ENCODE results near the gene IGFBPL1. TPM values are rescaled to one million over a fixed set of nuclear protein-coding genes. Genes with fewer than 3 reads are reported as not detected.
"Not testable (repeated sequence)": the region's sequence is repeated elsewhere in the genome, so short reads cannot be mapped to it uniquely, and the experiment has no call there.

Gene IGFBPL1
- total RNA-seq, 1 donor from 2014 or later = 10.0 TPM

GRCh38 chr9:38412751-38413150, 11.5 kb downstream of the IGFBPL1 start:
- no peak for TF ChIP-seq CTCF (IDR thresholded peaks at IDR 0.05; ENCODE audit: insufficient read depth, low read length, poor library complexity, severe bottlenecking)
- peaks cover 20% of the 10 kb centered on the region for H3K27me3 ChIP-seq (ENCODE audit: control insufficient read depth, insufficient read depth, low read length)
- no peak for DNase-seq (ENCODE audit: low read depth)
- H3K4me3 ChIP-seq (ENCODE audit: low read depth, low read length) = no peak overlapping the region
- H3K36me3 ChIP-seq (ENCODE audit: control insufficient read depth, insufficient read depth, low read length) = no peaks in the 10 kb centered on the region

- TF ChIP-seq CTCF (IDR thresholded peaks at IDR 0.05; ENCODE audit: insufficient read depth, low read length, poor library complexity, severe bottlenecking) = no peak
- H3K27me3 ChIP-seq (ENCODE audit: control insufficient read depth, insufficient read depth, low read length) = peaks cover 13% of the 10 kb centered on the region
Observed at GRCh38 chr9:38408719-38409118, 15.5 kb downstream of the IGFBPL1 start.

GRCh38 chr9:38406476-38407186, 17.6 kb downstream of the IGFBPL1 start:
- Histone ChIP-seq H3K27me3 (ENCODE audit: control insufficient read depth, insufficient read depth, low read length) (peaks cover 3% of the 10 kb centered on the region), H3K4me3 (ENCODE audit: low read depth, low read length) (no peak overlapping the region), H3K36me3 (ENCODE audit: control insufficient read depth, insufficient read depth, low read length) (no peaks in the 10 kb centered on the region)
- DNase-seq (ENCODE audit: low read depth) = no peak
- TF ChIP-seq CTCF (IDR thresholded peaks at IDR 0.05; ENCODE audit: insufficient read depth, low read length, poor library complexity, severe bottlenecking) = no peak

More at GRCh38 chr9:38408719-38409118, 15.5 kb downstream of the IGFBPL1 start:
- DNase-seq (ENCODE audit: low read depth) = no peak
- Histone ChIP-seq H3K36me3 (ENCODE audit: control insufficient read depth, insufficient read depth, low read length) (no peaks in the 10 kb centered on the region), H3K4me3 (ENCODE audit: low read depth, low read length) (no peak overlapping the region)

GRCh38 chr9:38405785-38406184, 18.5 kb downstream of the IGFBPL1 start:
- peaks cover 3% of the 10 kb centered on the region for H3K27me3 ChIP-seq (ENCODE audit: control insufficient read depth, insufficient read depth, low read length)
- no peak for DNase-seq (ENCODE audit: low read depth)

GRCh38 chr9:38404314-38404713, 19.9 kb downstream of the IGFBPL1 start:
- no peak for TF ChIP-seq CTCF (IDR thresholded peaks at IDR 0.05; ENCODE audit: insufficient read depth, low read length, poor library complexity, severe bottlenecking)
- H3K36me3 ChIP-seq (ENCODE audit: control insufficient read depth, insufficient read depth, low read length) = no peaks in the 10 kb centered on the region
- H3K27me3 ChIP-seq (ENCODE audit: control insufficient read depth, insufficient read depth, low read length) = peaks cover 3% of the 10 kb centered on the region
- H3K4me3 ChIP-seq (ENCODE audit: low read depth, low read length) = no peak overlapping the region
- DNase-seq (ENCODE audit: low read depth) = no peak

More at GRCh38 chr9:38405785-38406184, 18.5 kb downstream of the IGFBPL1 start:
- Histone ChIP-seq H3K36me3 (ENCODE audit: control insufficient read depth, insufficient read depth, low read length) (no peaks in the 10 kb centered on the region), H3K4me3 (ENCODE audit: low read depth, low read length) (no peak overlapping the region)
- no peak for TF ChIP-seq CTCF (IDR thresholded peaks at IDR 0.05; ENCODE audit: insufficient read depth, low read length, poor library complexity, severe bottlenecking)

- TF ChIP-seq CTCF (IDR thresholded peaks at IDR 0.05; ENCODE audit: insufficient read depth, low read length, poor library complexity, severe bottlenecking) = no peak
- Histone ChIP-seq H3K36me3 (ENCODE audit: control insufficient read depth, insufficient read depth, low read length) (no peaks in the 10 kb centered on the region), H3K27me3 (ENCODE audit: control insufficient read depth, insufficient read depth, low read length) (peaks cover 3% of the 10 kb centered on the region), H3K4me3 (ENCODE audit: low read depth, low read length) (no peak overlapping the region)
- no peak for DNase-seq (ENCODE audit: low read depth)
Observed at GRCh38 chr9:38401994-38402393, 22.3 kb downstream of the IGFBPL1 start.

GRCh38 chr9:38399191-38399590, 25.1 kb downstream of the IGFBPL1 start:
- not testable (repeated sequence) for DNase-seq (ENCODE audit: low read depth); H3K4me3 ChIP-seq (ENCODE audit: low read depth, low read length); H3K36me3 ChIP-seq (ENCODE audit: control insufficient read depth, insufficient read depth, low read length); H3K27me3 ChIP-seq (ENCODE audit: control insufficient read depth, insufficient read depth, low read length)
